Measurements from ENCODE around the gene IL11.
"Not testable (repeated sequence)": the region's sequence is repeated elsewhere in the genome, so short reads cannot be mapped to it uniquely, and the experiment has no call there.

Gene IL11

GRCh38 chr19:55370305-55370988 lies at the start of gene IL11:
Gene IL11, minus strand, starts transcription at chr19:55370463. Its CDS starts 153 bp downstream, at chr19:55370310.
- no peak for DNase-seq

GRCh38 chr19:55419624-55420236 lies 49.5 kb upstream of the IL11 start:
- DNase-seq = no peak

DNA sequence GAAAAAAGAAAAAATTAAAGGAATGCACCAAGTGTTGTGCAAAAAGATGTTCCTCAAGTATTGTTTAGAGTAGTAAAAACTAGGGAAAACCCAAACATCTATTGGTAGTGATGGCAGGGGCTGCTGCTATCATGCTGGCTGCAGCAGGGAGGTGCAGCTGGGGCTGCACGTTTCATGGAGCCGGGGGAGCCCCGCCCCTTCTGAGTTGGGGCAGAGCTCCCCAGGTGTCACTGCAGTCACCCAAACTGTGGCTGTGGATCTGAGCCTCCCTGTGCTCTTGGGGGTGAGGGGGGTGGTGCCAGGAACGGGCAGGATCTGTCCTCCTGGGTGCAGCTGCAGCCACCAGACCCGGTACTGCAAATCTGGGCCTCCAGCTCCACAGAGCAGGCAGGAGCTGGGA lies 48.8 kb upstream of the IL11 start:
- DNase-seq = no peak

- DNase-seq = peak; percentile 44
Measured at GRCh38 chr19:55418185-55418584, 47.9 kb upstream of the IL11 start.

DNA sequence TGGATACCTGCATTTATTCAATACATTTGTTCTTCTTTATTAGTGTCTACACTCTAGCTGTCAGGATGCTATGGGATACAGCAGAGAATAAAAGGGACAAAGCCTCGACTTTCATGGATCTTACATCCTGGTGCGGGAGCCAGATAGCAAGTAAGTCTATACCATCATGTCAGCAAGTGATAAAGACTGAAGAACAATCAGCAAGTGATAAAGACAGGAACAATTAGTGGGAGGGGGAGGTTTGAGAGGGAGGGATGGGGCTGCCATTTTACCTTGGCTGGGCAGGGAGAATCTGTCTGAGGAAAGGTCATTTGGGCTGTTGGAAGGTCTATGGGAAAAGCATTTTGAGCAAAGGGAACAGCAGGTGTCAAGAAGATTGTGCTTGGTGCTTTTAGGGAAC lies 39.9 kb upstream of the IL11 start:
- no peak for DNase-seq

GRCh38 chr19:55409179-55409578 lies 38.9 kb upstream of the IL11 start:
- DNase-seq = not testable (repeated sequence)

- DNase-seq = no peak
Measured at GRCh38 chr19:55408533-55408872, 38.2 kb upstream of the IL11 start.

GRCh38 chr19:55407800-55408532 lies 37.7 kb upstream of the IL11 start:
- DNase-seq = peak; percentile 97

DNA sequence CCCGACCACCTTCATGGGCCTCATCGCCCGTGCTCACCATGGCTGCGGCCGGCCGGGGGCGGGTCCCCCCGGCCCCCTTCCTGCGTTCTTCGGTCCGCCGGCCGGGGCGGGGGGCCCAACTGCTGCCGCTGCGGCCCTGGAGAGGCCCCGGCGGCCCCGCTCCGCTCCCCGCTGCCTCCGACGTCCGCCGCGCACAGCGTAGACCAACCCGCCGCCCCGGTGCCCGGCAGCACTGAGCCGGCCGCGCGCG lies 37.2 kb upstream of the IL11 start, which contains the start of gene UBE2S:
UBE2S (minus strand) TSS at position 239 of the 250 bp plus-strand sequence; CDS start at position 40, 199 bp downstream.
- not testable (repeated sequence) for DNase-seq

- DNase-seq = peak; percentile 46
Measured at GRCh38 chr19:55406826-55407549, 36.7 kb upstream of the IL11 start.

DNA sequence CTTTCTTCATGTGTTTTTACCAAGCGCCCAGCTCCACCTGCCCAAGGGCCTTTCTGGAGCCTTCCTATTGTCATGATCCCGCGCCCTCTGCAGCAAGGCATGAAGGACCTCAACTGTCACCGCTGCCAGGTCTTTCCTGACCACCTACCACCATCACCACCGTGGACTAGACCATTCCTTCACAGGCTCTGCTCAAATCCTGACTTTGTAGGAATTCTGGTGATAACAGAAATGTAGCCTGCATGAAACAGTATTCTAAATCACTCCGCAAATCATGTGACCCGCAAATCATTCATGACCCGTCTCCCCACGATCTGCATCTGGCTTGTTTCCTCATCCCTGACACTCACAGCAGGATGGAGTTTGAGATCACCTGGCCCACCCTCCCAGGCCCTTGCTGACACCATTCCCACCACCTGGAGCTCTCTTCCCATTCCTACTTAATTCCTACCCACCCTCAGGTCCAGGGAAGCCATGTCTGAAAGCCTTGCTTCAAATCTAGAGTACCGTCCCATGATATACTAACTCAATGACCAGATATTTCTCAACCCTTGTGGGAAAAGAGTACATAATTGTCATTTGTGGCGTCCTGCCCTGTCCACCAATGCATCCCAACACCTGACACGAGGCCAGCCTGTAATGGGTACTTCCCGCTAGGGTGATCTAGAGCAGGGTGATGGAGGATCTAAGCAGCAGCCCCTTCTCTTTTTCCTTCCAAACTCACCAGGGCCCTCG lies 36.0 kb upstream of the IL11 start:
- DNase-seq = no peak

DNA sequence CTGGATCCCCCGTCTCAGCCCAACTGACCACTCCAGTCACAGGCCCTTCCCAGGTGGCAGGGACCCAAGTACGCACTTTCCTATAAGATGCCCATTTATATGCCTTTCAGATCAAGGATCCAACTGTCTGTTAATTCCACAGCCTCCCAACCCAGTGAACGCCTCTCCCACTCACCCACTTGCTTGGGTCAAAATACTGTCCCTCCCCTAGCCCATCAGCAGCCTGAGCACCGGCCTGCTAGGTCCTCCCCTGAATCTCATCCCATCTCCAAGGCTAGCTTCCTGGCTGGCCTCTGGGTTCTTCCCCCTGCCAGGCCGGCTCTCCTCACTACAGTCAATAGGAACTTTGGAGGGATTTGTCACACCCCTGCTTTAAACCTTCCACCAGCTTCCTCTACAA lies 35.4 kb upstream of the IL11 start:
- DNase-seq = no peak

DNA sequence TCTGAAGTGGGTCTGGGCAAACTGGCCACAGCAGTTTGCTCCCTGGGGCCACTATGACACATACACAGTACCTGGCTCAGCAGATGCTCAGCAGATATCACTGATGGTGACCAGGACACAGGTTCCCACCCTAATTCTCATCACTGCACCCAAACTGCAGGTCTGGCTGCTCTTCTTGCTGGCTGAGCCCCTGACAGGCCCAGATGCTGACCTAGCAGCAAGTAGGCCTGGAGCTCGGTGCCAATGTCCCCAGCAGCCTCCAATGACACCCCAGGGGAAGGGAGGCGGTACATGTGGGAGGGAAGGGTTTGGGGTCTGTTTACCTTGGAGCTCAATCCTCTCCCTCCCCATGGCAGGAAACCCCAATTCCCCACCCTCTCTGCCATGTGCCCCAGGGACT lies 32.2 kb upstream of the IL11 start:
- DNase-seq = no peak

DNA sequence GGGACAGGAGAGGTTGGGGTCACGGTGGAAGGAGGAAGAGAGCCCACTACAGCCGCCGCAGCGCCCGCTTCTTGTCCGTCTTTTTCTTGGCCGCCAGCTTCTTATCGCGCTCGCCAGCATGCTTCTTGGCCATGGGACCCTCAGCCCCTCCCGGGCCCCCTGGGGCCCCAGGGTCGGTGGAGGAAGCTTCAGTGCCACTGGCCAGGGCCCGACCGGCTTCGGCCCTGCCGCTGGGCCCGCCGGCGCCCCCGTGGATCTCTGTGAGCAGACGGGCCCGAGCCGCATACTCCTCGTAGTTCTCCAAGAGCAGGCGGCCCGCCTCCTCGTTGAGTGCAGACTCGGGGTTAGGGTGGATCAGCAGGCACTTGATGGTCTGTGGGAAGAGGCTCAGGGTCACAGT lies 31.1 kb upstream of the IL11 start:
- DNase-seq = not testable (repeated sequence)

- DNase-seq = no peak
Measured at GRCh38 chr19:55400281-55401087, 30.2 kb upstream of the IL11 start.

DNA sequence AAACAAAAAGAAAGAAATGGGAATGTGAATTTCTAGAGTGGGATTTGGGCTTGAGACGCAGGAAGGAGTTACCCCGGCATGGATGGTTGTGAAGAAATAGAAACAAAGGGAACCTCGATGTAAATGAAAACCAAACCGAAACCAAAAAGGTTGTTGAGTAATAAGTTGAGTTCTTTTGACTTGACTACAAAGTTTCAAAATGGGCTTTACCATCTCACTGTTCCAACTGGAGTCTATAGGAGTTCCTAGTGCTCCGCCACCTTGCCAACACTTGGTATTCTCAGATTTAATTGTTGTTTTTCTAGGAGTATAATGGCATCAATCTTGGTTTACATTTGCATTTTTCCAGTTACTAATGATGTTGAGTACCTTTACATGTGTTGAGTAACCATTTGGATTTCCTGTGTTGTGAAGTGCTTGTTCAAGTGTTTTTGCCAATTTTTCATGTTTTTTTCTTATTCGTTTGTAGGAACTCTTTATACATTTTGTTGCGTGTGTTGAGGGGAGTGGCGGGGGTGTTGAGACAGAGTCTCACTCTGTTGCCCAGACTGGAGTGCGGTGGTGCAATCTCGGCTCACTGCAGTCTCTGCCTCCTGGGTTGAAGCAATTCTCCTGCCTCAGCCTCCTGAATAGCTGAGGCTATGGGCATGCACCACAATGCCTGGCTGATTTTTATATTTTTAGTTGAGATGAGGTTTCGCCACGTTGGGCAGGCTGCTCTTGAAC lies 28.1 kb upstream of the IL11 start:
- DNase-seq = no peak

- no peak for DNase-seq
Measured at GRCh38 chr19:55392820-55393761, 22.8 kb upstream of the IL11 start.

DNA sequence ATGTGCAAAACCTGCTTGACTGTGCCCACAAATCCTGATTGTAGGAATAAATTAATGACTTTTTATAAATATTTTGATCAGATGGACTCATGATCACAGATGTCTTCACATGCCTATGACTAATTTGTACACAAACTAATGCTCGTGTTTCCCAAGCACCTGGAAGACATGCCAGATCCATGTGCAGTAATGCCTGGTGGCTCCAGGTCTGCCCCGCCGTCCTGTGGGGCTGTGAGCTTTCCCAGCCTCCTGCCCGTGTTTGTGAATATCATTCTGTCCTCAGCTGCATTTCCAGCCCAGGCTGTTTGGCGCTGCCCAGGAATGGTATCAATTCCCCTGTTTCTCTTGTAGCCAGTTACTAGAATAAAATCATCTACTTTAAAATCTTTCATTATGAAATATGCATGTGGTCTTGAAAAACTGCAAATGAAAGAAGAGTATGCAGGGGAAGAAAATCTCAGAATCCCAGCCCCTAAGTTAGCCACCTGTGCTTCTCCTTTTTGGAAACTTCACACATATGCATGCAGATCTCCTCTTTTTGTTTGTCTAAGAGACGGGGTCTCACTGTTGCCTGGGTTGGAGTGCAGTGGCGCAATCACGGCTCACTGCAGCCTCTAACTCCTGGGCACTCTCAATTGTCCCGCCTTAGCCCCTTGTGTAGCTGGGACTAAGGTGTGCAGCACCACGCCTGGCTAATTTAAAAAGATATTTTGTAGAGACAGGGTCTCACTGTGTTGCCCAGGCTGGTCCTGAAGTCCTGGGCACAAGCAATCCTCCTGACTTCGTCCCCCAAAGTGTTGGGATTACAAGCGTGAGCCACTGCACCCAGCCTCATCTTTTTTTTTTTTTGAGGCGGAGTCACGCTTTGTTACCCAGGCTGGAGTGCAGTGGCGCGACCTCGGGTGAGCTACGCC lies 21.7 kb upstream of the IL11 start:
- DNase-seq = no peak

DNA sequence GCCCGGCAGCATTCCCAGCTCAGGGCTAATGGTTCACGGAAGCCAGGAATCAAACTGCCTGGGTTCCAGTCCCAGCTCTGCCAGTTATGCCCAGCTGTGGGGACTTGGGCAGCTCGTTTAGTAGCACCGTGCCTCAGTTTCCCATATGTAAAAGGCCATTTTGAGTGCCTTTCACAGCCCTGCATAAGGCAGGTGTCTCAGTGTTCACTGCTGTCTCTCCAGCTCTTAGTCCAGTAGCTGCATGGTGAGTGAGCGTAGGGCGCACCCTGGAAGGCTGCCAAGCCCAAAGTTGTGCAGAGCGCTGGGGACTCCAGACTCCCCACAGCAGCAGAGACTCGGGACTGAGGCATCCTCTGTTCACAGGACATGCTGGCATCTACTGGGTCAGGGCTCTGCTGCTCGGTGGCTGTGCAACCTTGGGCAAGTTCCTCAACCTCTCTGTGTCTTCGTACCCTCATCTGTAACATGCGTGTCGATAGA lies 21.0 kb upstream of the IL11 start:
- no peak for DNase-seq

Data from activated naive CD4-positive, alpha-beta T cell treated with Interleukin-2 at 50 U/mL for 16 hours (primary cell).